Measurements from ENCODE around the gene CGNL1. TPM values are rescaled to one million over a fixed set of nuclear protein-coding genes. Genes with fewer than 3 reads are reported as not detected.

The CGNL1 gene
- total RNA-seq, 2 donors from 2014 or later, result not detected

GRCh38 chr15:57464480-57464879 is 88.2 kb downstream of the CGNL1 start:
- Mint-ChIP-seq H3K4me3 (no peak overlapping the region), H3K27me3 (peaks cover 30% of the 10 kb centered on the region), H3K36me3 (ENCODE audit: low read depth) (peaks cover 3% of the 10 kb centered on the region), H3K4me1 (peaks cover 3% of the 10 kb centered on the region), H3K27ac (no peak overlapping the region)
- no peaks in the 10 kb centered on the region for H3K9me3 ChIP-seq (ENCODE audit: control insufficient read depth, low read length, poor library complexity, severe bottlenecking)
- ATAC-seq, result no peak
- DNase-seq, result no peak

DNA sequence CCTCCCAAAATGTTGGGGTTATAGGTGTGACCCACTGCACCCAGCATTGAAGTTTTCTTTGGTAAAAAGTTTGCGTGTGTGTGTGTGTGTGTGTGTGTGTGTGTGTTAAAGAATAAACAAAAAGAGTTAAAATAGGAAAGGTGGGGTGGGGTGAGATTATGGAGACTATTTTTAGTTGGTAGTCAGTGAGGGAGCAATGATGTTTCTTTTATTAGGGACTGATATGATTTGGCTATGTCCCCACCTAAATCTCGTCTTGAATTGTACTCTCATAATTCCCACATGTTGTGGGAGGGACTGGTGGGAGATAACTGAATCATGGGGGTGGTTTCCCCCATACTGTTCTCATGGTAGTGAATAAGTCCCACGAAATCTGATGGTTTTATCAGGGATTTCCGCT is 92.2 kb downstream of the CGNL1 start:
- Mint-ChIP-seq H3K4me3 (no peak overlapping the region), H3K36me3 (ENCODE audit: low read depth) (peaks cover 3% of the 10 kb centered on the region), H3K27ac (no peak overlapping the region), H3K4me1 (peaks cover 3% of the 10 kb centered on the region), H3K27me3 (peaks cover 69% of the 10 kb centered on the region)
- no peak for ATAC-seq
- DNase-seq, result no peak
- no peaks in the 10 kb centered on the region for H3K9me3 ChIP-seq (ENCODE audit: control insufficient read depth, low read length, poor library complexity, severe bottlenecking)

- ATAC-seq (no peak), DNase-seq (no peak)
- Mint-ChIP-seq H3K27ac (no peak overlapping the region), H3K4me3 (no peak overlapping the region), H3K27me3 (peaks cover 78% of the 10 kb centered on the region), H3K4me1 (no peaks in the 10 kb centered on the region), H3K36me3 (ENCODE audit: low read depth) (peaks cover 5% of the 10 kb centered on the region)
- H3K9me3 ChIP-seq (ENCODE audit: control insufficient read depth, low read length, poor library complexity, severe bottlenecking), result no peaks in the 10 kb centered on the region
Observed at GRCh38 chr15:57470543-57470942, 94.2 kb downstream of the CGNL1 start.

GRCh38 chr15:57472861-57473260 is 96.6 kb downstream of the CGNL1 start:
- Mint-ChIP-seq H3K27ac (no peak overlapping the region), H3K27me3 (peaks cover 78% of the 10 kb centered on the region), H3K4me3 (no peak overlapping the region), H3K36me3 (ENCODE audit: low read depth) (peaks cover 4% of the 10 kb centered on the region), H3K4me1 (no peaks in the 10 kb centered on the region)
- no peak for ATAC-seq
- DNase-seq, result no peak
- no peaks in the 10 kb centered on the region for H3K9me3 ChIP-seq (ENCODE audit: control insufficient read depth, low read length, poor library complexity, severe bottlenecking)

DNA sequence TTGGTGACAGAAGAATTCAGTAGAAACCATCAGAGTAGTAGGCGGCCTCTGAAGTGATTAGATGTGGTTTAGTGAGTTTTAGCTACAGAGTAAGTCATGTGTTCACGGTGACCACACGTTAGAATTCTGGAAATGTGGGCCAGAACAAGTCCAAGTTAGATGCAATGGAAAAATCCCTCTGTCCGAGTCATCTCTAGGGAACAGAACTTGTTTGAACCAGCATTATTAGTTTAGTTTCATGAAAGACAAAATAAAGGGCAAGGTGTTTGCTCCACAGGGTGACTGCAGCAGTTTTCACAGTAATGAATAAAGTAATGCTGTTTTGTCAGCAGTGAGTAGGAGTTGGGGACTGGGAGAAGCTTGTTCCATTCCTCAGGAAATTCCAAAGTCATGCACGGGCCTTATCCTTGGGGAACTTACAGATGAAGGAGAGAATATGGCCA is 100.2 kb downstream of the CGNL1 start:
- H3K9me3 ChIP-seq (ENCODE audit: control insufficient read depth, low read length, poor library complexity, severe bottlenecking), result no peaks in the 10 kb centered on the region

DNA sequence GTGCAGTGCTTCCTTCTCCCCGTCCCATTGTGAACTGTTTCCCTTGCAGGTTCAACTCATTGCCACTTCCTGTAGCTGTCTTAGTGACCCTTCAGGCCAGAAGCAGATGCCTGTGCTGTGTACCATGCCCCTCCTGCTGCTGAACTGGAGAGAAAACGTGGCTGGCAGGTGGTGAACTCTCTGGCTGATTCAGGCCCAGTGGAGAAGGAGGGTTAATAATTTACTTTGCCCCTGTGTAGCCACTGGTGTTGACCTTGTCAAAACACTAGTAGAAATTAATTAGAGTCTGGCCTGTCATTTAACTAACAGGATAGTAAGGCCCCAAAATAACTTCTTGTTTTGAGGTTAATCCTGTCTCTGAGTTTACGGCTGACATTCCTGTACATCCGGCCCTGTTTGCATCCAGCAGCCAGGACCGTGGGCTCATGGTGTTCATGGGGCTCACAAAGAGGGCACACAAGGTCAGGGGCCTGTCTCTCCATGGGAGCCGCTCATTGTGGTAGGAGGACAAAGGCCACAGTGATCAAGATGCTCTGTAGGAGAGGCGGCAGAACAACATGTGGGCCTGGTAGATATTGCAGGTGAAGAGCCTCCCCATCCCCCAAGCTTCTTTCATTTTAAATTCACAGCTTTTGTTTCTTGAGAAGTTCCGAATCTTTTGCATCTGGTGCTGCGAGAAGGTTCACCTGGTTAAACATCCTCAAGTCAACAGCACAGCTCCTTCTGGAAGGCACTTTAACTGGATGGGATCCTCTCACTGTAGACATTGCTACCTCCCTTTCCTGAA is 101.6 kb downstream of the CGNL1 start:
- H3K36me3 Mint-ChIP-seq (ENCODE audit: low read depth), result peaks cover 4% of the 10 kb centered on the region
- H3K27ac Mint-ChIP-seq, result no peak overlapping the region
- H3K4me1 Mint-ChIP-seq, result peaks cover 3% of the 10 kb centered on the region
- ATAC-seq (no peak), DNase-seq (no peak)
- H3K9me3 ChIP-seq (ENCODE audit: control insufficient read depth, low read length, poor library complexity, severe bottlenecking), result no peaks in the 10 kb centered on the region
- H3K27me3 Mint-ChIP-seq, result peaks cover 61% of the 10 kb centered on the region
- no peak overlapping the region for H3K4me3 Mint-ChIP-seq

More for the DNA sequence above, 100.2 kb downstream of the CGNL1 start:
- Mint-ChIP-seq H3K36me3 (ENCODE audit: low read depth) (peaks cover 4% of the 10 kb centered on the region), H3K4me3 (no peak overlapping the region), H3K4me1 (peaks cover 3% of the 10 kb centered on the region), H3K27me3 (peaks cover 70% of the 10 kb centered on the region), H3K27ac (no peak overlapping the region)
- DNase-seq, result no peak
- ATAC-seq, result no peak

DNA sequence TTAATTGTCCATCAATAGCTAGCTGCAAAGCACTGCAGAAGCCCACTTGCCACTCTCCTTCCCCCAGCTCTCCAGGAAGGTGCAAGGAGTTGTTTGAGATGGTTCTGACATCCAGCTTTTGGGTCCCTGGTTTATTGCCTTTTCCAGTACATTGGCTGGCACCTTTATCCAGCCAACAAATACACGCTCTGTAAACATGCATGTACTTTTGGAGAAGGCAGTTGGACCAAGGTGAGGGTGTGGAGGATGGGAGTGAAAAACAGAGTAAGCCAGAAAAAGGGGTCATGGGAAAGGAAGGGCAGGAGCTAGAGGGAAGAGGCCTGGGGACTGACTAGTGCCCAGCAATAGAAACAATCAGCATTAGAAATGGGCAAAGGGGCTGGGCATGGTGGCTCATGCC is 102.7 kb downstream of the CGNL1 start:
- H3K4me3 Mint-ChIP-seq, result no peak overlapping the region
- no peaks in the 10 kb centered on the region for H3K9me3 ChIP-seq (ENCODE audit: control insufficient read depth, low read length, poor library complexity, severe bottlenecking)
- H3K4me1 Mint-ChIP-seq, result peaks cover 3% of the 10 kb centered on the region
- DNase-seq, result no peak
- peaks cover 4% of the 10 kb centered on the region for H3K36me3 Mint-ChIP-seq (ENCODE audit: low read depth)
- ATAC-seq, result no peak
- peaks cover 57% of the 10 kb centered on the region for H3K27me3 Mint-ChIP-seq
- no peak overlapping the region for H3K27ac Mint-ChIP-seq

DNA sequence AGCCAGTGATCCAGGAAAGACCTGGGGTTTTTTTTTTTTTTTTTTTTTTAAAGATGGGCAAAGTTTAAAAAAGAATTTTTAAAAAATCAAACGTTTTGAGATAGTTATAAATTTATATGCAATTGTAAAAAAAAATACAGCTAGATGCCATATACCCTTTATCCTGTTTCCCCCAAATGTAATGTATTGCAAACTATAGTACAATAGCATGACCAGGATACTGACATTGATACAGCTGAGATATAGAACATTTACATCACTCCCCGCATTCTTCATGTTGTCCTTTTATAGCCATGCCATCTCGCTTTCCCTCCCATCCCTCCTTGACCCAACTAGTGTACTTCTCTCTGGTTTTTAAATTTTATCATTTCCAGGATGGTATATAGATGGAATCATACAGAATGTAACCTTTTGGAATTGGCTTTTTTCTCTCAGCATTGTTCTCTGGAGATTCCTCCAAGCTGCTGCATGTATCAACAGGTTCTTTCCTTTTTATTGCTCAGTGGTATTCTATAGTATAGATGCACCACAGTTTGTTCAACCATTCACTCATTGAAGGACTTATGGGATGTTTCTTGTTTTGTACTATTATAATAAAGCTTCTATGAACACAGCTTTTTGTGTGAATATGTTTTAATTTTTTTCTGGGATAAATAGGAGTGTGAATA is 104.9 kb downstream of the CGNL1 start:
- ATAC-seq (no peak), DNase-seq (no peak)
- H3K27me3 Mint-ChIP-seq, result peaks cover 55% of the 10 kb centered on the region
- H3K4me3 Mint-ChIP-seq, result no peak overlapping the region
- H3K27ac Mint-ChIP-seq, result no peak overlapping the region
- H3K9me3 ChIP-seq (ENCODE audit: control insufficient read depth, low read length, poor library complexity, severe bottlenecking), result no peaks in the 10 kb centered on the region
- no peaks in the 10 kb centered on the region for H3K36me3 Mint-ChIP-seq (ENCODE audit: low read depth)
- H3K4me1 Mint-ChIP-seq, result peaks cover 3% of the 10 kb centered on the region

DNA sequence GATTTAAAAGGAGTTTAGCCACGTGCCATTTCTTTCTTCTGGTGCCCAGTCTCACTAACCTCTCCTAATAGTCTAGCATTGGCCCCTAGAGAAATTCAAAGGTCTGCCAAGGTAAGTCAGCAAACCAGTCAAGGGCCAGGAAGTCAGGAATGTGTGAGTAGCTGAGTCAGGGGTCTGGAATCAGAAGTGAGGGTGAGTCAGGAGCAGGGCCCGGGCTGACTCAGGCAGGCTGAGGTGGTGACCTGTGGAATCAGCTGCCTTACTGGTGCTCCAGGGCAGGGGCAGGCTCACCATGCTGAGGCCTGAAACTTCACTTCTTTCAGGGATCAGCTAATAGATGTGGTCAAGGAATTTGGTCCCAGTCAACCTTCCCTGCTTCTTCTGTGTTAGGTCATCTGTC is 109.6 kb downstream of the CGNL1 start:
- no peaks in the 10 kb centered on the region for H3K9me3 ChIP-seq (ENCODE audit: control insufficient read depth, low read length, poor library complexity, severe bottlenecking)
- Mint-ChIP-seq H3K27me3 (peaks cover 58% of the 10 kb centered on the region), H3K4me3 (no peak overlapping the region), H3K4me1 (no peaks in the 10 kb centered on the region), H3K36me3 (ENCODE audit: low read depth) (no peaks in the 10 kb centered on the region), H3K27ac (no peak overlapping the region)
- DNase-seq (no peak), ATAC-seq (no peak)

DNA sequence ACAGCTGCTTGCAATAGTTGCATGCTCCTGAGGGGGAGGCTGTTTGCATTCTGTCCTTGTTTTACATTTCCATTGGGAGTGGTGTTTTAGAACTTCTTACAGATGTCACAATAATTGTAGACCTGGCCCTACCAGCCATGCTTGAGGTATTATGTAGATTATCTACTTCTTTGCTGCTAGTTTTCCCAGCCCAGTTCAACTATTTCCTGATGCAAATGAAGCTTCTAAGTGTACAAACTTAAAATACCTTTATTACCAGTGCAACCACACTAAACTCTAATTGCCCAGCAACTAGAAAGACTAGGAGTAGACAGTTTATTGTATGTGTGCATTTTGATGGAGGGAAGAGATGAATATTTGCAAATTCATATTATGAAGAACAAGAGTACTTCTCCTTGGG is 110.5 kb downstream of the CGNL1 start:
- Mint-ChIP-seq H3K4me3 (no peak overlapping the region), H3K27me3 (peaks cover 61% of the 10 kb centered on the region), H3K4me1 (no peaks in the 10 kb centered on the region), H3K27ac (no peak overlapping the region), H3K36me3 (ENCODE audit: low read depth) (no peaks in the 10 kb centered on the region)
- H3K9me3 ChIP-seq (ENCODE audit: control insufficient read depth, low read length, poor library complexity, severe bottlenecking), result no peaks in the 10 kb centered on the region
- DNase-seq, result no peak
- ATAC-seq, result no peak

DNA sequence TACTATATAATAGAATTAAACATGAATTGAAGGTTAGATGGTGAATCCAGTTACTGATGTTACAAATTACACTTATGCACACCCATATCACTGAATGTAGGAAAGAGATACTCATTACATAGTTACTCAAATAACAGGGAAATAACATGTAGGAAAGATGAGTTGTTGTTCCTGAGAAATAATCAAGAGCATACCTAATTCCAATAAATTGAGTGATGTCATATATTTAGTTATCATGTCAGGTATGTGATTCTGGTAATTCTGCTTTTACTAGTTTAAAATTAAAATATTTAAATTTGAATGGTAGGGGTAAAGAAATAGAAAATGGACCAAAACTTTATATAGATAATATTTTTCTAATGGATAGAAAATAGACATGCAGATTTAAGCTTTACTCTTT is 112.8 kb downstream of the CGNL1 start:
- H3K27ac Mint-ChIP-seq, result no peak overlapping the region
- DNase-seq (no peak), ATAC-seq (no peak)
- peaks cover 66% of the 10 kb centered on the region for H3K27me3 Mint-ChIP-seq
- H3K4me3 Mint-ChIP-seq, result no peak overlapping the region
- no peaks in the 10 kb centered on the region for H3K9me3 ChIP-seq (ENCODE audit: control insufficient read depth, low read length, poor library complexity, severe bottlenecking)
- no peaks in the 10 kb centered on the region for H3K4me1 Mint-ChIP-seq
- no peaks in the 10 kb centered on the region for H3K36me3 Mint-ChIP-seq (ENCODE audit: low read depth)

GRCh38 chr15:57493351-57493750 is 117.0 kb downstream of the CGNL1 start:
- Mint-ChIP-seq H3K27me3 (peaks cover 44% of the 10 kb centered on the region), H3K36me3 (ENCODE audit: low read depth) (no peaks in the 10 kb centered on the region), H3K4me3 (no peak overlapping the region), H3K4me1 (no peaks in the 10 kb centered on the region), H3K27ac (no peak overlapping the region)
- no peak for ATAC-seq
- no peaks in the 10 kb centered on the region for H3K9me3 ChIP-seq (ENCODE audit: control insufficient read depth, low read length, poor library complexity, severe bottlenecking)
- no peak for DNase-seq

DNA sequence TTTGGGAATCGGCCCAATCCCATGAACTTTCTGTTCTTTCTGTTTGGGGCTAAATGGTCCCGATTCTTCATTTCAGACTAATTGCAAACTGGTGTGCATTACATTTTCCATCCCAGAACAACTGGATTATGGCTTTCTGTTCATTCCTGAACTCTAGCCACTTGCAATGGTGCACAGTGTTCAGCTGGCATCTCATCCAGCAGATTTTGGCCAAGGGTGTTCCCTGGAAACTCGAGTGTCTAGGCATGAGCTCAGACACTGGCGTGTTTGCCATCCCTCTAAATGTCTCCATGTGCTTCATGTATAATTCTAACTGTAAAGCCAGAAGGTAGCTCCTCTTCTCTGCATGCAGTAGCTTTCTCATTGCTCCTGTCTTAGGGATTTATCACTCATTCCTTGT is 118.3 kb downstream of the CGNL1 start:
- no peak for DNase-seq
- Mint-ChIP-seq H3K27me3 (peaks cover 42% of the 10 kb centered on the region), H3K36me3 (ENCODE audit: low read depth) (peaks cover under 1% of the 10 kb centered on the region), H3K4me3 (no peak overlapping the region), H3K27ac (no peak overlapping the region), H3K4me1 (no peaks in the 10 kb centered on the region)
- no peaks in the 10 kb centered on the region for H3K9me3 ChIP-seq (ENCODE audit: control insufficient read depth, low read length, poor library complexity, severe bottlenecking)
- no peak for ATAC-seq

- Mint-ChIP-seq H3K36me3 (ENCODE audit: low read depth) (peaks cover 3% of the 10 kb centered on the region), H3K27ac (no peak overlapping the region), H3K4me3 (no peak overlapping the region), H3K4me1 (no peaks in the 10 kb centered on the region), H3K27me3 (peaks cover 42% of the 10 kb centered on the region)
- ATAC-seq (no peak), DNase-seq (no peak)
- H3K9me3 ChIP-seq (ENCODE audit: control insufficient read depth, low read length, poor library complexity, severe bottlenecking), result no peaks in the 10 kb centered on the region
Observed at GRCh38 chr15:57495041-57495440, 118.7 kb downstream of the CGNL1 start.
